ENCODE results near the gene PFDN6.

- TF ChIP-seq CTCF (IDR thresholded peaks at IDR 0.05) (peak in 3 of 4 experiments; percentile 21 to 31 (median 22)), POLR2A (IDR thresholded peaks at IDR 0.05) (peak; percentile 68 to 72)
These were observed 40.3 kb upstream of the PFDN6 start for GRCh38 chr6:33248932-33249731.

Measured in uterus (tissue), 2 donors.